ENCODE data around the gene NRF1. TPM values are rescaled to one million over a fixed set of nuclear protein-coding genes. Genes with fewer than 3 reads are reported as not detected.

NRF1 gene
- total RNA-seq, 1 experiment from 2014 or later = 19.3 TPM

GRCh38 chr7:129574487-129574886, 37.0 kb upstream of the NRF1 start:
- no peak overlapping the region for H2BK5ac ChIP-seq (ENCODE audit: insufficient read length, low read length)
- H3K23me2 ChIP-seq (ENCODE audit: insufficient read length, low read depth, low read length, poor library complexity, severe bottlenecking) = no peaks in the 10 kb centered on the region
- H3K14ac ChIP-seq (ENCODE audit: insufficient read depth, low read length) = no peak overlapping the region
- no peak overlapping the region for H4K91ac ChIP-seq (ENCODE audit: insufficient read length, low read depth, low read length)
- H3K23ac ChIP-seq (ENCODE audit: insufficient read length, low read depth, low read length) = no peak overlapping the region
- no peak overlapping the region for H4K8ac ChIP-seq (replicated peaks; ENCODE audit: insufficient read length, low read depth, low read length)
- TF ChIP-seq CTCF (conservative IDR thresholded peaks at IDR 0.05) = no peak
- H2AK5ac ChIP-seq (ENCODE audit: insufficient read length, low read length) = no peak overlapping the region
- no peak overlapping the region for H2BK12ac ChIP-seq (ENCODE audit: insufficient read length, low read depth, low read length)
- Mint-ChIP-seq H3K27me3 (ENCODE audit: low read depth) (no peaks in the 10 kb centered on the region; the same call in none of the 2 replicates), H3K9me3 (peaks cover 16 to 22% of the 10 kb centered on the region in 2 experiments), H3K27ac (no peak overlapping the region), H3K36me3 (ENCODE audit: insufficient read depth in 1 of 3, low read depth in 3 of 3) (peaks cover 0 to 19% (median 7%) of the 10 kb centered on the region in 3 experiments), H3K4me1 (peaks cover 3% of the 10 kb centered on the region in 2 experiments; a peak in 2 of 4 replicates), H3K4me3 (no peak overlapping the region)
- no peaks in the 10 kb centered on the region for H3K79me2 ChIP-seq (ENCODE audit: insufficient read depth, low read length)
- no CpG with 5 or more reads among the region's 3 CpGs for WGBS (ENCODE audit: extremely low coverage, insufficient read length, low lambda C conversion rate)
- H3K9me3 ChIP-seq (ENCODE audit: control insufficient read depth, low read depth, low read length) = no peaks in the 10 kb centered on the region
- no peak overlapping the region for H3K4ac ChIP-seq (ENCODE audit: low read depth, low read length)
- no peak overlapping the region for H3K18ac ChIP-seq (ENCODE audit: insufficient read length, low read depth, low read length)
- no peaks in the 10 kb centered on the region for H3K79me1 ChIP-seq (ENCODE audit: insufficient read depth, low read depth, low read length, poor library complexity, severe bottlenecking)
- no peak overlapping the region for H2BK120ac ChIP-seq (ENCODE audit: low read depth, low read length, poor library complexity, severe bottlenecking)
- no peak overlapping the region for H3K9ac ChIP-seq (ENCODE audit: extremely low read depth, insufficient read length, low read length)
- no peak overlapping the region for H4K5ac ChIP-seq (ENCODE audit: insufficient read length, low read depth, low read length)
- H3K4me1 ChIP-seq (ENCODE audit: insufficient read depth, low read length) = no peaks in the 10 kb centered on the region
- no peaks in the 10 kb centered on the region for H4K20me1 ChIP-seq (ENCODE audit: control insufficient read depth, insufficient read depth, insufficient read length)
- H3K4me2 ChIP-seq (ENCODE audit: insufficient read depth, insufficient read length, low read length) = no peak overlapping the region
- no peak overlapping the region for H3K27ac ChIP-seq (ENCODE audit: insufficient read length, low read depth, low read length)
- H2AFZ ChIP-seq (ENCODE audit: low read length) = no peak overlapping the region
- no peaks in the 10 kb centered on the region for H3K27me3 ChIP-seq (ENCODE audit: insufficient read depth, low read length)
- no peak overlapping the region for H2BK20ac ChIP-seq (ENCODE audit: low read depth, low read length, poor library complexity, severe bottlenecking)
- no peak for DNase-seq
- no peak overlapping the region for H3T11ph ChIP-seq (ENCODE audit: low read length)
- H2BK15ac ChIP-seq (ENCODE audit: low read depth, low read length) = no peak overlapping the region
- no peak overlapping the region for H3K56ac ChIP-seq (ENCODE audit: insufficient read length, low read depth, low read length)
